ENCODE results near the gene GSTT2. TPM values are rescaled to one million over a fixed set of nuclear protein-coding genes. Genes with fewer than 3 reads are reported as not detected.

GSTT2 gene
- total and polyA plus RNA-seq, 12 donors: 0.40 to 2.5 (median 0.44) TPM; not detected in 9

- WGBS, 2 donors: 80 to 92% methylated on average over 3 of the region's 3 CpGs
- DNase-seq (no peak), ATAC-seq (no peak)
- Histone ChIP-seq H3K36me3 (peaks cover 0 to 17% (median 0%) of the 10 kb centered on the region in 9 donors), H3K27me3 (no peaks in the 10 kb centered on the region), H3K4me1 (peaks cover 0 to 20% (median 7%) of the 10 kb centered on the region in 9 donors), H3K27ac (no peak overlapping the region), H3K9me3 (peaks cover 0 to 6% (median 0%) of the 10 kb centered on the region in 11 donors), H3K4me3 (no peak overlapping the region)
- no peak for TF ChIP-seq CTCF (IDR thresholded peaks at IDR 0.05)
- intact Hi-C loops (cut with DNase I): no loop called here
Observed at GRCh38 chr22:24029304-24029703, 49.4 kb downstream of the GSTT2 start.

GRCh38 chr22:24030186-24030702 lies 50.3 kb downstream of the GSTT2 start:
- Histone ChIP-seq H3K27me3 (no peaks in the 10 kb centered on the region), H3K4me1 (peaks cover 0 to 20% (median 7%) of the 10 kb centered on the region in 9 donors), H3K9me3 (no peaks in the 10 kb centered on the region), H3K4me3 (no peak overlapping the region), H3K36me3 (peaks cover 0 to 17% (median 0%) of the 10 kb centered on the region in 9 donors), H3K27ac (no peak overlapping the region)
- no peak for TF ChIP-seq CTCF (IDR thresholded peaks at IDR 0.05)
- intact Hi-C loops (cut with DNase I): no loop called here
- ATAC-seq: no peak
- DNase-seq: no peak

Other genes starting within 250 kb of the GSTT2 start
- gene ZNF70, start 229.0 kb upstream of the GSTT2 start, total RNA-seq: 1 to 10 TPM; 3.0 to 4.2 (median 3.6) TPM
- 1 to 10 TPM; 1.2 to 2.1 TPM for gene ZNF70, start 229.0 kb upstream of the GSTT2 start, polyA plus RNA-seq
- 1 to 10 TPM in 4 of 10 donors, under 1 TPM in 2, not detected in 4; 0.56 to 2.5 (median 1.3) TPM for gene VPREB3, start 225.7 kb upstream of the GSTT2 start, total RNA-seq
- under 1 TPM; 0.83 to 0.88 TPM for gene VPREB3, start 225.7 kb upstream of the GSTT2 start, polyA plus RNA-seq
- gene C22orf15, start 217.1 kb upstream of the GSTT2 start, total RNA-seq: not detected
- gene C22orf15, start 217.1 kb upstream of the GSTT2 start, polyA plus RNA-seq: under 1 TPM; 0.12 to 0.66 TPM
- 1,000 to 10,000 TPM in 8 of 10 donors, 100 to 1,000 TPM in 2; 860 to 1,727 (median 1,056) TPM for gene CHCHD10, start 212.2 kb upstream of the GSTT2 start, total RNA-seq
- 1,000 to 10,000 TPM in 1 of 2 donors, 100 to 1,000 TPM in 1; 735 to 3,552 TPM for gene CHCHD10, start 212.2 kb upstream of the GSTT2 start, polyA plus RNA-seq
- gene MMP11, start 207.3 kb upstream of the GSTT2 start, total RNA-seq: 10 to 100 TPM in 4 of 10 donors, 1 to 10 TPM in 6; 3.5 to 23.4 (median 5.4) TPM
- gene MMP11, start 207.3 kb upstream of the GSTT2 start, polyA plus RNA-seq: 10 to 100 TPM in 1 of 2 donors, 1 to 10 TPM in 1; 9.9 to 12.8 TPM
- gene SMARCB1, start 193.2 kb upstream of the GSTT2 start, total RNA-seq: 10 to 100 TPM; 28.5 to 73.1 (median 39.8) TPM
- gene SMARCB1, start 193.2 kb upstream of the GSTT2 start, polyA plus RNA-seq: 10 to 100 TPM; 26.8 to 70.0 TPM
- gene DERL3, start 141.1 kb upstream of the GSTT2 start, total RNA-seq: 1 to 10 TPM in 9 of 10 donors, under 1 TPM in 1; 0.91 to 5.1 (median 1.7) TPM
- gene DERL3, start 141.1 kb upstream of the GSTT2 start, polyA plus RNA-seq: 10 to 100 TPM in 1 of 2 donors, 1 to 10 TPM in 1; 2.0 to 14.1 TPM
- 10 to 100 TPM; 16.1 to 30.4 (median 21.2) TPM for gene SLC2A11, start 122.3 kb upstream of the GSTT2 start, total RNA-seq
- gene SLC2A11, start 122.3 kb upstream of the GSTT2 start, polyA plus RNA-seq: 10 to 100 TPM in 1 of 2 donors, 1 to 10 TPM in 1; 8.3 to 42.1 TPM
- 100 to 1,000 TPM; 135 to 457 (median 225) TPM for gene MIF, start 85.8 kb upstream of the GSTT2 start, total RNA-seq
- gene MIF, start 85.8 kb upstream of the GSTT2 start, polyA plus RNA-seq: 100 to 1,000 TPM; 474 to 634 TPM
- gene GSTT2B, start 18.9 kb upstream of the GSTT2 start, total RNA-seq: 10 to 100 TPM in 2 of 10 donors, 1 to 10 TPM in 8; 1.3 to 14.3 (median 4.2) TPM
- gene GSTT2B, start 18.9 kb upstream of the GSTT2 start, polyA plus RNA-seq: 10 to 100 TPM; 23.2 to 25.4 TPM
- 1 to 10 TPM in 4 of 10 donors, under 1 TPM in 1, not detected in 5; 0.99 to 3.3 (median 1.8) TPM for gene DDTL, start 13.2 kb upstream of the GSTT2 start, total RNA-seq
- gene DDTL, start 13.2 kb upstream of the GSTT2 start, polyA plus RNA-seq: 1 to 10 TPM; 3.1 to 4.9 TPM
- 100 to 1,000 TPM; 118 to 226 (median 143) TPM for gene DDT, start 5.7 kb upstream of the GSTT2 start, total RNA-seq
- 100 to 1,000 TPM; 179 to 300 TPM for gene DDT, start 5.7 kb upstream of the GSTT2 start, polyA plus RNA-seq
- not detected for gene GSTT4, start 25.3 kb downstream of the GSTT2 start, total RNA-seq
- not detected for gene GSTT4, start 25.3 kb downstream of the GSTT2 start, polyA plus RNA-seq
- gene CABIN1, start 31.2 kb downstream of the GSTT2 start, total RNA-seq: 10 to 100 TPM; 26.8 to 49.6 (median 34.1) TPM
- gene CABIN1, start 31.2 kb downstream of the GSTT2 start, polyA plus RNA-seq: 10 to 100 TPM; 17.5 to 48.9 TPM
- gene SUSD2, start 201.4 kb downstream of the GSTT2 start, total RNA-seq: 1 to 10 TPM in 6 of 10 donors, under 1 TPM in 4; 0.57 to 6.7 (median 1.5) TPM
- gene SUSD2, start 201.4 kb downstream of the GSTT2 start, polyA plus RNA-seq: 1 to 10 TPM; 5.4 to 6.5 TPM